H1 (cell line): ENCODE results near the gene PHF8. TPM values are rescaled to one million over a fixed set of nuclear protein-coding genes. Genes with fewer than 3 reads are reported as not detected.

Experiments
- BACH1 ChIP-seq: IDR thresholded peaks from 2 replicates; pipeline ENCODE4 v1.6.1; 2012; ENCODE audit warnings: low read length, improper control_type of control experiment
- BCL11A ChIP-seq, 2 experiments: IDR thresholded peaks; one replicate each; pipeline ENCODE4 v1.6.1; 2011; ENCODE audit warnings: low read depth in 2 of 2, low read length in 2 of 2, mild to moderate bottlenecking in 2 of 2
- CBX8 ChIP-seq: fragments of 300-800, 300-1000 bp; sonication (generic); IDR thresholded peaks from 2 replicates; pipeline ENCODE4 v1.7.1; 2016; ENCODE audit warnings: low read depth, low read length, borderline replicate concordance
- CHD2 ChIP-seq: IDR thresholded peaks from 2 replicates; pipeline ENCODE4 v1.6.1; 2012; ENCODE audit warnings: low read length, improper control_type of control experiment
- CHD7 ChIP-seq: fragments of 300-600 bp; sonication (generic); IDR thresholded peaks from 2 replicates; pipeline ENCODE4 v1.7.1; 2012; ENCODE audit warnings: low read length, moderate library complexity, mild to moderate bottlenecking, inconsistent platforms; ENCODE audit not compliant: insufficient replicate concordance
- CREB1 ChIP-seq: IDR thresholded peaks from 2 replicates; pipeline ENCODE4 v1.6.1; 2012; ENCODE audit warnings: inconsistent platforms
- FOSL1 ChIP-seq: IDR thresholded peaks from 2 replicates; pipeline ENCODE4 v1.6.1; 2011; ENCODE audit warnings: mild to moderate bottlenecking, low read depth, low read length, moderate library complexity; ENCODE audit not compliant: insufficient read depth
- JUN ChIP-seq: IDR thresholded peaks from 2 replicates; pipeline ENCODE4 v1.6.1; 2011; ENCODE audit warnings: low read depth, mild to moderate bottlenecking, improper control_type of control experiment, low read length
- MAFK ChIP-seq: IDR thresholded peaks from 2 replicates; pipeline ENCODE4 v1.6.1; 2012; ENCODE audit warnings: low read depth, mild to moderate bottlenecking, improper control_type of control experiment, low read length
- RAD21 ChIP-seq, 2 experiments: IDR thresholded peaks in 1 of 2; conservative IDR thresholded peaks in 1 of 2; 2 replicates each; pipeline ENCODE4 v1.6.1; 2011; ENCODE audit warnings: low read depth in 2 of 2, low read length in 2 of 2, improper control_type of control experiment in 1 of 2, inconsistent platforms in 1 of 2, mild to moderate bottlenecking in 1 of 2, moderate library complexity in 1 of 2
- SRF ChIP-seq: IDR thresholded peaks from 2 replicates; pipeline ENCODE4 v1.6.1; 2011; ENCODE audit warnings: mild to moderate bottlenecking, low read depth, low read length, moderate library complexity
- TBP ChIP-seq: IDR thresholded peaks from 2 replicates; pipeline ENCODE4 v1.6.1; 2011; ENCODE audit warnings: low read depth, low read length, improper control_type of control experiment
- TCF12 ChIP-seq: IDR thresholded peaks from 2 replicates; pipeline ENCODE4 v1.6.1; 2011; ENCODE audit warnings: low read depth, mild to moderate bottlenecking, low read length
- polyA plus RNA-seq, 7 experiments: library from polyadenylated mRNA; depleted of rRNA in 3 of 7; stranded (reverse) in 5 of 7; unstranded in 2 of 7; fragments of >200 nt in 5 of 7; fragments of 200-250 nt in 2 of 7; gene quantifications; 1 replicate in 5 of 7; 2 replicates in 1 of 7; 4 replicates in 1 of 7; pipeline versions ENCODE4 v1.2.1 to v1.2.3, GENCODE V29; 2011 to 2013; ENCODE audit warnings: missing spikeins in 2 of 7, mixed read lengths in 2 of 7
- total RNA-seq: library from RNA; stranded (reverse); fragmentation: NEBNext Ultra II Directional; extraction: Animal tissue kit (Norgen Biotek cat#: 25700); gene quantifications from 2 replicates; pipeline ENCODE4 v1.2.1, GENCODE V29; 2021

The PHF8 gene
- total and polyA plus RNA-seq, 2 of the 8 experiments (the other 6 are each of a cell fraction or from before 2014, with no cell fraction given) = 14.6 to 27.6 TPM

DNA sequence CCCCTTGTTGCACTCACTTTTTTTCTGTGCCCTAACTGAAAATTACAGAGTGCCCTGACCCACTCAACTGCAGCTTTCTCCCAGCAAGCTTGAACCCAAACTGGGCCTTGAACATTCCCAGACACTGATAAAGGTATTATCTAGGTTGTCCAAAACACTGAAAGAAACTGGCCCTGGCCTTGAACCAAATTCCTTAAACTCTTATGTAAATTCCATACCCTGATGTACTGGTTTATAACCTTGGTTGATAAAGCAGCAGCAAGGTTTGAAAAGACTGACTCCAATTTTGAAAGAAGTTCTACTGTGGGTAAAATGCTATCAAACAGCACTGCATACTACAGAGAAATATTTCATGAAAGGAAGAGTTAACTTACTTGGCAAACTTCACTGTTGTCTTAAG lies 125.6 kb downstream of the PHF8 start (continued):
- TF ChIP-seq CHD7 (no peak), MAFK (no peak), CREB1 (no peak), BCL11A (IDR thresholded peaks at IDR 0.05; ENCODE audit: low read depth in 2 of 2, low read length in 2 of 2) (no peak), CBX8 (no peak), SRF (no peak), RAD21 (IDR thresholded peaks at IDR 0.05 in 1 of 2, conservative IDR thresholded peaks at IDR 0.05 in 1 of 2; ENCODE audit: low read depth in 2 of 2, low read length in 2 of 2) (no peak), TBP (no peak), TCF12 (no peak), JUN (no peak), CHD2 (no peak), BACH1 (no peak), FOSL1 (no peak)
